H1 (cell line): ENCODE measurements around the gene MATN1. TPM values are rescaled to one million over a fixed set of nuclear protein-coding genes. Genes with fewer than 3 reads are reported as not detected.

Experiments
- CTCF ChIA-PET: fragments of 300-600 bp; sonication (Branson Sonifier 250); formaldehyde crosslinking; loops from one replicate; lab custom pipeline; 2021; ENCODE audit not compliant: partially characterized antibody; lab: Charles Lee
- POLR2A ChIA-PET: fragments of 300-600 bp; sonication (Branson Sonifier 250); formaldehyde crosslinking; loops from one replicate; lab custom pipeline; 2021; ENCODE audit warnings: inconsistent platforms; ENCODE audit not compliant: partially characterized antibody; lab: Charles Lee
- DNase-seq, 2 experiments: peaks; one replicate each; pipeline versions ENCODE4 v3.0.0 to v3.0.0-alpha.2; 2010 to 2022; ENCODE audit warnings: low spot score in 2 of 2, low read depth in 1 of 2, mixed read lengths in 1 of 2
- FAIRE-seq: peaks from 2 replicates; lab custom pipeline; 2011; peaks lifted over from hg19 to GRCh38; lab: Jason Lieb, UNC
- H2AFZ ChIP-seq: 2 replicates; pipeline ENCODE4 v1.8.1; 2012; ENCODE audit warnings: low read length, inconsistent platforms
- H2AK5ac ChIP-seq: 2 replicates; pipeline ENCODE4 v1.6.1; 2013; ENCODE audit warnings: low read depth, low read length
- H2BK120ac ChIP-seq: replicated peaks from 2 replicates; pipeline ENCODE3; 2013; ENCODE audit warnings: low read depth, low read length, inconsistent platforms
- H2BK12ac ChIP-seq: 2 replicates; pipeline ENCODE4 v1.6.1; 2013; ENCODE audit warnings: low read depth, low read length
- H2BK15ac ChIP-seq: 2 replicates; pipeline ENCODE4 v1.6.1; 2013; ENCODE audit warnings: low read length
- H2BK20ac ChIP-seq: 2 replicates; pipeline ENCODE4 v1.6.1; 2013; ENCODE audit warnings: low read length
- H2BK5ac ChIP-seq: 2 replicates; pipeline ENCODE4 v1.6.1; 2013; ENCODE audit warnings: low read depth, low read length
- H3K14ac ChIP-seq: 2 replicates; pipeline ENCODE4 v1.6.1; 2013; ENCODE audit warnings: inconsistent platforms; ENCODE audit not compliant: insufficient read length
- H3K18ac ChIP-seq: 2 replicates; pipeline ENCODE4 v1.6.1; 2013; ENCODE audit warnings: low read length; ENCODE audit errors: extremely low read depth
- H3K23ac ChIP-seq: 2 replicates; pipeline ENCODE4 v1.6.1; 2013; ENCODE audit warnings: inconsistent platforms; ENCODE audit not compliant: insufficient read length
- H3K23me2 ChIP-seq: 2 replicates; pipeline ENCODE4 v1.6.1; 2013; ENCODE audit warnings: low read depth, low read length
- H3K27ac ChIP-seq: 2 replicates; pipeline ENCODE4 v1.6.1; 2011; ENCODE audit warnings: low read depth, low read length, inconsistent platforms
- H3K27me3 ChIP-seq, 4 experiments: replicated peaks in 1 of 4; 1 replicate in 1 of 4; 2 replicates in 3 of 4; pipeline versions ENCODE4 v1.6.1 to v1.8.1; 2011 to 2013; ENCODE audit warnings: low read length in 3 of 4, mild to moderate bottlenecking in 3 of 4, inconsistent platforms in 2 of 4, mixed read lengths in 2 of 4, moderate library complexity in 1 of 4; ENCODE audit not compliant: control insufficient read depth in 3 of 4, insufficient read depth in 3 of 4; ENCODE audit errors: extremely low read depth in 1 of 4
- H3K36me3 ChIP-seq, 4 experiments: 2 replicates each; pipeline versions ENCODE4 v1.6.1 to v1.8.1; 2011 to 2013; ENCODE audit warnings: mild to moderate bottlenecking in 4 of 4, low read length in 3 of 4, moderate library complexity in 2 of 4, control low read depth in 1 of 4, inconsistent platforms in 1 of 4; ENCODE audit not compliant: insufficient read depth in 4 of 4, control insufficient read depth in 2 of 4
- H3K4ac ChIP-seq: replicated peaks from 2 replicates; pipeline ENCODE3; 2013; ENCODE audit warnings: low read length, low read depth, mixed read lengths, inconsistent platforms; ENCODE audit not compliant: insufficient read length
- H3K4me1 ChIP-seq, 4 experiments: replicated peaks in 1 of 4; 1 replicate in 1 of 4; 2 replicates in 3 of 4; pipeline versions ENCODE4 v1.6.1 to v1.8.1; 2011 to 2013; ENCODE audit warnings: low read length in 3 of 4, inconsistent platforms in 2 of 4, mixed read lengths in 1 of 4; ENCODE audit not compliant: insufficient read depth in 4 of 4, control insufficient read depth in 3 of 4
- H3K4me2 ChIP-seq, 2 experiments: 2 replicates each; pipeline versions ENCODE4 v1.6.1 to v1.8.1; 2011 to 2013; ENCODE audit warnings: low read depth in 2 of 2, low read length in 2 of 2, control low read depth in 1 of 2, inconsistent platforms in 1 of 2, mild to moderate bottlenecking in 1 of 2; ENCODE audit not compliant: insufficient read depth in 1 of 2
- H3K4me3 ChIP-seq, 4 experiments: fragments of 200-600, 300-600 bp in 1 of 4; sonication (generic), shearing (Covaris generic), sonication (Bioruptor Twin) in 1 of 4; 2 replicates each; pipeline versions ENCODE4 v1.5.1 to v1.8.1; 2011 to 2016; ENCODE audit warnings: low read length in 4 of 4, low read depth in 3 of 4, control low read depth in 2 of 4, inconsistent platforms in 2 of 4, mild to moderate bottlenecking in 2 of 4, mixed read lengths in 1 of 4, moderate library complexity in 1 of 4; ENCODE audit not compliant: insufficient read depth in 2 of 4; ENCODE audit errors: extremely low read depth in 1 of 4
- H3K56ac ChIP-seq: replicated peaks from 2 replicates; pipeline ENCODE3; 2013; ENCODE audit warnings: low read depth, mild to moderate bottlenecking, mixed read lengths, low read length, inconsistent platforms; ENCODE audit not compliant: insufficient read length
- H3K79me1 ChIP-seq: 2 replicates; pipeline ENCODE4 v1.6.1; 2013; ENCODE audit warnings: low read depth, low read length, control low read depth
- H3K79me2 ChIP-seq, 2 experiments: 2 replicates each; pipeline versions ENCODE4 v1.6.1 to v1.8.1; 2012 to 2013; ENCODE audit warnings: low read length in 2 of 2, mild to moderate bottlenecking in 2 of 2, inconsistent platforms in 1 of 2; ENCODE audit not compliant: insufficient read depth in 2 of 2, control insufficient read depth in 1 of 2
- H3K9ac ChIP-seq, 4 experiments: replicated peaks in 1 of 4; 1 replicate in 1 of 4; 2 replicates in 3 of 4; pipeline versions ENCODE4 v1.6.1 to v1.8.1; 2011 to 2013; ENCODE audit warnings: low read depth in 3 of 4, low read length in 3 of 4, control low read depth in 2 of 4, mild to moderate bottlenecking in 2 of 4, moderate library complexity in 2 of 4, inconsistent platforms in 1 of 4; ENCODE audit errors: extremely low read depth in 1 of 4
- H3K9me3 ChIP-seq, 2 experiments: 2 replicates each; pipeline versions ENCODE4 v1.6.1 to v1.8.1; 2012 to 2013; ENCODE audit warnings: mild to moderate bottlenecking in 2 of 2, moderate library complexity in 2 of 2, control low read depth in 1 of 2, inconsistent platforms in 1 of 2, low read depth in 1 of 2, low read length in 1 of 2, mixed read lengths in 1 of 2; ENCODE audit not compliant: insufficient read depth in 2 of 2
- H4K20me1 ChIP-seq, 2 experiments: replicated peaks in 1 of 2; 2 replicates each; pipeline versions ENCODE3 to v1.8.1; 2011 to 2013; ENCODE audit warnings: inconsistent platforms in 2 of 2, low read length in 2 of 2, mild to moderate bottlenecking in 1 of 2; ENCODE audit not compliant: insufficient read depth in 2 of 2, control insufficient read depth in 1 of 2
- H4K5ac ChIP-seq: 2 replicates; pipeline ENCODE4 v1.6.1; 2013; ENCODE audit warnings: low read length, low read depth, mixed read lengths, inconsistent platforms; ENCODE audit not compliant: insufficient read length
- H4K8ac ChIP-seq: 2 replicates; pipeline ENCODE4 v1.8.0; 2013; ENCODE audit warnings: mild to moderate bottlenecking, moderate library complexity, low read length, inconsistent platforms; ENCODE audit not compliant: insufficient read depth; ENCODE audit errors: extremely low read depth
- H4K91ac ChIP-seq: replicated peaks from 2 replicates; pipeline ENCODE3; 2013; ENCODE audit warnings: low read length, mixed read lengths, inconsistent platforms; ENCODE audit not compliant: insufficient read length
- ATF3 ChIP-seq: IDR thresholded peaks from 2 replicates; pipeline ENCODE4 v1.6.1; 2011; ENCODE audit warnings: low read depth, mild to moderate bottlenecking, low read length; ENCODE audit not compliant: insufficient read depth
- CTCF ChIP-seq, 3 experiments: IDR thresholded peaks; 1 replicate in 2 of 3; 2 replicates in 1 of 3; pipeline versions ENCODE4 v1.5.1 to v1.6.1; 2011; ENCODE audit warnings: low read length in 3 of 3, mild to moderate bottlenecking in 3 of 3, inconsistent platforms in 2 of 3, low read depth in 1 of 3, moderate library complexity in 1 of 3; ENCODE audit not compliant: insufficient read depth in 1 of 3; ENCODE audit errors: control extremely low read depth in 1 of 3
- EZH2 ChIP-seq: fragments of 200-600 bp; sonication (generic); IDR thresholded peaks from 2 replicates; pipeline ENCODE4 v1.7.1; 2012; ENCODE audit warnings: low read depth, mild to moderate bottlenecking, moderate library complexity, low read length, inconsistent platforms; ENCODE audit not compliant: severe bottlenecking
- KDM4A ChIP-seq: IDR thresholded peaks from one replicate; pipeline ENCODE4 v1.7.1; 2012; ENCODE audit warnings: low read depth, mild to moderate bottlenecking, moderate library complexity, low read length, inconsistent platforms; ENCODE audit not compliant: severe bottlenecking
- NRF1 ChIP-seq: IDR thresholded peaks from 2 replicates; pipeline ENCODE4 v1.6.1; 2011; ENCODE audit warnings: mild to moderate bottlenecking, low read depth, low read length, improper control_type of control experiment
- POLR2AphosphoS5 ChIP-seq: IDR thresholded peaks from 2 replicates; pipeline ENCODE4 v1.6.1; 2011; ENCODE audit warnings: low read depth, low read length
- POU5F1 ChIP-seq: IDR thresholded peaks from 2 replicates; pipeline ENCODE4 v1.6.1; 2011; ENCODE audit warnings: low read depth, mild to moderate bottlenecking, low read length, moderate library complexity
- RXRA ChIP-seq: IDR thresholded peaks from 2 replicates; pipeline ENCODE4 v1.6.1; 2011; ENCODE audit warnings: low read depth, mild to moderate bottlenecking, low read length, moderate library complexity; ENCODE audit not compliant: insufficient read depth
- TEAD4 ChIP-seq: IDR thresholded peaks from 2 replicates; pipeline ENCODE4 v1.6.1; 2012; ENCODE audit warnings: low read depth, low read length, inconsistent platforms, mixed read lengths
- WGBS, 2 experiments: shearing (Covaris generic) in 1 of 2; methylation state at CpG; one replicate each; pipeline versions ENCODE4 v1.1.6 to v1.1.7; 2013 to 2015; ENCODE audit warnings: low lambda C conversion rate in 2 of 2, mixed read lengths in 2 of 2, inconsistent platforms in 1 of 2, low coverage in 1 of 2, missing lambda C conversion rate in 1 of 2; ENCODE audit not compliant: insufficient replicate concordance in 2 of 2, insufficient coverage in 1 of 2, insufficient read length in 1 of 2; ENCODE audit errors: extremely low coverage in 1 of 2, missing lambda C conversion rate in 1 of 2; 5-methylcytosine and 5-hydroxymethylcytosine counted together
- polyA plus RNA-seq, 7 experiments: library from polyadenylated mRNA; depleted of rRNA in 3 of 7; stranded (reverse) in 5 of 7; unstranded in 2 of 7; fragments of >200 nt in 5 of 7; fragments of 200-250 nt in 2 of 7; gene quantifications; 1 replicate in 5 of 7; 2 replicates in 1 of 7; 4 replicates in 1 of 7; pipeline versions ENCODE4 v1.2.1 to v1.2.3, GENCODE V29; 2011 to 2013; ENCODE audit warnings: missing spikeins in 2 of 7, mixed read lengths in 2 of 7
- total RNA-seq: library from RNA; stranded (reverse); fragmentation: NEBNext Ultra II Directional; extraction: Animal tissue kit (Norgen Biotek cat#: 25700); gene quantifications from 2 replicates; pipeline ENCODE4 v1.2.1, GENCODE V29; 2021

The MATN1 gene
- total and polyA plus RNA-seq, 2 of the 8 experiments (the other 6 are each of a cell fraction or from before 2014, with no cell fraction given): 0.12 to 0.28 TPM

- H3K23me2 ChIP-seq: peaks cover 11% of the 10 kb centered on the region; the same call in 1 of the 2 replicates
- peak overlapping the region; percentile 71 for H4K8ac ChIP-seq
- POLR2A ChIA-PET: interaction anchor here (1.2 kb wide), 1 partner anchor 9 kb away, joined by 3 read pairs; no protein-coding TSS in a partner anchor
- H2BK5ac ChIP-seq: no peak overlapping the region
- no peak overlapping the region for H3K23ac ChIP-seq
- no peaks in the 10 kb centered on the region for H3K27me3 ChIP-seq
- H2BK15ac ChIP-seq: no peak overlapping the region
- no peak overlapping the region for H3K27ac ChIP-seq
- H3K14ac ChIP-seq: no peak overlapping the region
- no peak overlapping the region for H2BK20ac ChIP-seq
- H3K4me3 ChIP-seq: no peak overlapping the region
- H3K36me3 ChIP-seq: no peaks in the 10 kb centered on the region
- FAIRE-seq (no peak), DNase-seq (no peak)
- no peaks in the 10 kb centered on the region for H3K9me3 ChIP-seq
- H3K79me2 ChIP-seq: no peaks in the 10 kb centered on the region
- no peak overlapping the region for H4K91ac ChIP-seq
- peak overlapping the region; percentile 27; the same call in 1 of the 2 replicates for H2AFZ ChIP-seq
- H3K18ac ChIP-seq: no peak overlapping the region; the same call in 1 of the 2 replicates
- H4K20me1 ChIP-seq: peaks cover 0 to 3% of the 10 kb centered on the region in 2 experiments
- no peak overlapping the region for H3K4ac ChIP-seq
- no peak overlapping the region for H2AK5ac ChIP-seq
- H4K5ac ChIP-seq: no peak overlapping the region
- WGBS, 2 experiments: 88% methylated on average over 15 of the region's 17 CpGs; no CpG with 5 or more reads in 1 of the 2 experiments
- no peaks in the 10 kb centered on the region for H3K79me1 ChIP-seq
- H3K4me2 ChIP-seq: no peak overlapping the region
- no peak overlapping the region for H2BK12ac ChIP-seq
- CTCF ChIA-PET: interaction anchor here (0.5 to 2.6 kb wide), 7 partner anchors 10 to 1105 kb away, joined by 3 to 15 read pairs (median 4); no protein-coding TSS in a partner anchor
- H2BK120ac ChIP-seq: no peak overlapping the region
- peaks cover 0 to 3% (median 0%) of the 10 kb centered on the region in 4 experiments; a peak in 3 of 7 replicates for H3K4me1 ChIP-seq
- H3K9ac ChIP-seq: no peak overlapping the region
- no peak overlapping the region for H3K56ac ChIP-seq
- TF ChIP-seq EZH2: no peak
- TF ChIP-seq CTCF (IDR thresholded peaks at IDR 0.05; ENCODE audit: control extremely low read depth in 1 of 3, insufficient read depth in 1 of 3, low read depth in 1 of 3, low read length in 3 of 3): no peak
- no peak for TF ChIP-seq ATF3
- no peak for TF ChIP-seq RXRA
- TF ChIP-seq TEAD4: no peak
- no peak for TF ChIP-seq NRF1
- no peak for TF ChIP-seq KDM4A
- TF ChIP-seq POLR2AphosphoS5: no peak
- TF ChIP-seq POU5F1: no peak
Measured at GRCh38 chr1:30698401-30698981, 24.9 kb downstream of the MATN1 start.
